CD8-positive, alpha-beta memory T cell (primary cell): ENCODE data around the gene STOM. TPM values are rescaled to one million over a fixed set of nuclear protein-coding genes. Genes with fewer than 3 reads are reported as not detected.

Experiments
- CTCF ChIA-PET: fragments of 350-600 bp; sonication (Branson Sonifier 250); formaldehyde crosslinking; loops from one replicate; lab custom pipeline; 2021; ENCODE audit warnings: antibody characterized with exemption; lab: Charles Lee
- POLR2A ChIA-PET: fragments of 350-600 bp; sonication (Branson Sonifier 250); formaldehyde crosslinking; loops from one replicate; lab custom pipeline; 2021; ENCODE audit warnings: antibody characterized with exemption; lab: Charles Lee
- DNase-seq, 5 donors: peaks; one replicate each; pipeline versions ENCODE4 v3.0.0 to v3.0.0-alpha.2; 2020 to 2022; ENCODE audit warnings: mixed read lengths in 1 of 5
- H3K27ac ChIP-seq: one replicate; pipeline ENCODE4 v1.7.0; 2013; ENCODE audit warnings: low read depth, mild to moderate bottlenecking, low read length, moderate library complexity
- H3K27me3 ChIP-seq: 2 replicates; pipeline ENCODE4 v1.7.0; 2013; ENCODE audit warnings: low read length, mild to moderate bottlenecking; ENCODE audit not compliant: insufficient read depth, poor library complexity, severe bottlenecking
- H3K36me3 ChIP-seq: 2 replicates; pipeline ENCODE4 v1.7.0; 2013; ENCODE audit warnings: mild to moderate bottlenecking, low read length, moderate library complexity; ENCODE audit not compliant: insufficient read depth
- H3K4me1 ChIP-seq: 2 replicates; pipeline ENCODE4 v1.7.0; 2013; ENCODE audit warnings: mild to moderate bottlenecking, low read length, moderate library complexity; ENCODE audit not compliant: insufficient read depth
- H3K4me3 ChIP-seq: 2 replicates; pipeline ENCODE4 v1.7.0; 2013; ENCODE audit warnings: mild to moderate bottlenecking, low read length
- H3K9me3 ChIP-seq: 2 replicates; pipeline ENCODE4 v1.7.0; 2013; ENCODE audit warnings: mild to moderate bottlenecking, low read length
- H3K27ac Mint-ChIP-seq, 8 donors: one replicate each; pipeline ENCODE4 v1.8.0; 2020 to 2021; ENCODE audit warnings: mixed read lengths in 8 of 8, mild to moderate bottlenecking in 6 of 8, inconsistent platforms in 3 of 8, moderate library complexity in 3 of 8
- H3K27me3 Mint-ChIP-seq, 2 donors: one replicate each; pipeline ENCODE4 v1.8.0; 2020 to 2021; ENCODE audit warnings: mixed read lengths in 2 of 2, mild to moderate bottlenecking in 1 of 2, moderate library complexity in 1 of 2
- H3K36me3 Mint-ChIP-seq, 3 donors: one replicate each; pipeline ENCODE4 v1.8.0; 2020 to 2021; ENCODE audit warnings: mixed read lengths in 3 of 3, inconsistent platforms in 1 of 3, mild to moderate bottlenecking in 1 of 3
- H3K4me1 Mint-ChIP-seq, 3 donors: one replicate each; pipeline ENCODE4 v1.8.0; 2020 to 2021; ENCODE audit warnings: mixed read lengths in 3 of 3, inconsistent platforms in 1 of 3, mild to moderate bottlenecking in 1 of 3
- H3K4me3 Mint-ChIP-seq, 7 donors: one replicate each; pipeline ENCODE4 v1.8.0; 2020 to 2021; ENCODE audit warnings: mixed read lengths in 7 of 7, mild to moderate bottlenecking in 6 of 7, moderate library complexity in 4 of 7, inconsistent platforms in 2 of 7
- H3K9me3 Mint-ChIP-seq, 5 donors: one replicate each; pipeline ENCODE4 v1.8.0; 2020 to 2022; ENCODE audit warnings: mixed read lengths in 5 of 5, mild to moderate bottlenecking in 3 of 5, moderate library complexity in 2 of 5, inconsistent platforms in 1 of 5
- polyA plus RNA-seq: library from polyadenylated mRNA; unstranded; fragments of 300-500 nt; fragmentation: Illumina TruSeq; gene quantifications from one replicate; pipeline ENCODE4 v1.2.3, GENCODE V29; 2021
- total RNA-seq, 2 experiments: library from RNA; stranded (reverse); gene quantifications; one replicate each; pipeline ENCODE4 v1.2.3, GENCODE V29; 2021

The STOM gene
- total RNA-seq (10 to 100 TPM; 63.0 to 67.3 TPM), polyA plus RNA-seq (315 TPM)

- Mint-ChIP-seq H3K9me3 (no peaks in the 10 kb centered on the region), H3K27me3 (peaks cover 0 to 2% of the 10 kb centered on the region in 2 donors), H3K36me3 (peaks cover 0 to 37% (median 0%) of the 10 kb centered on the region in 3 donors), H3K27ac (peak within 1 kb of the TSS; percentile 93 to 98 (median 96)), H3K4me1 (peaks cover 64 to 75% (median 74%) of the 10 kb centered on the region in 3 donors), H3K4me3 (peak within 1 kb of the TSS; percentile 92 to 99 (median 95))
- Histone ChIP-seq H3K27me3 (no peaks in the 10 kb centered on the region), H3K9me3 (no peaks in the 10 kb centered on the region), H3K36me3 (no peaks in the 10 kb centered on the region), H3K4me1 (peaks cover 37% of the 10 kb centered on the region), H3K27ac (peak within 1 kb of the TSS; percentile 83), H3K4me3 (peak within 1 kb of the TSS; percentile 86)
- POLR2A ChIA-PET: interaction anchor here (0.6 to 1.6 kb wide), 4 partner anchors 12 to 39 kb away, joined by 3 to 16 read pairs (median 11); no protein-coding TSS in a partner anchor
- peak in 4 of 5 donors; percentile 58 to 88 (median 70) for DNase-seq
- CTCF ChIA-PET: interaction anchor here (0.9 to 3.8 kb wide), 3 partner anchors 12 to 49 kb away, joined by 3 to 30 read pairs (median 11); no protein-coding TSS in a partner anchor
Observed at GRCh38 chr9:121369595-121370265, at the start of gene STOM. STOM (minus strand) TSS chr9:121370250; CDS start chr9:121370187, 63 bp downstream.

- Mint-ChIP-seq H3K27ac (no peak overlapping the region), H3K4me1 (no peaks in the 10 kb centered on the region), H3K4me3 (no peak overlapping the region), H3K27me3 (peaks cover 0 to 4% of the 10 kb centered on the region in 2 donors), H3K36me3 (peaks cover 0 to under 1% (median 0%) of the 10 kb centered on the region in 3 donors), H3K9me3 (peaks cover 0 to 5% (median 0%) of the 10 kb centered on the region in 5 donors)
- Histone ChIP-seq H3K27ac (no peak overlapping the region), H3K9me3 (no peaks in the 10 kb centered on the region), H3K36me3 (no peaks in the 10 kb centered on the region), H3K4me1 (no peaks in the 10 kb centered on the region), H3K27me3 (no peaks in the 10 kb centered on the region), H3K4me3 (no peak overlapping the region)
- no peak for DNase-seq
- ChIA-PET POLR2A (no interaction called here), CTCF (no interaction called here)
Observed at GRCh38 chr9:121411993-121412392, 41.9 kb upstream of the STOM start.

- Mint-ChIP-seq H3K27me3 (peaks cover 5 to 9% of the 10 kb centered on the region in 2 donors), H3K36me3 (peaks cover 0 to 3% (median 0%) of the 10 kb centered on the region in 3 donors), H3K4me1 (no peaks in the 10 kb centered on the region), H3K9me3 (peaks cover 0 to 10% (median 4%) of the 10 kb centered on the region in 5 donors), H3K27ac (no peak overlapping the region), H3K4me3 (no peak overlapping the region)
- H3K4me1 ChIP-seq: no peaks in the 10 kb centered on the region
- H3K36me3 ChIP-seq: no peaks in the 10 kb centered on the region
- H3K27me3 ChIP-seq: no peaks in the 10 kb centered on the region
- no peak overlapping the region for H3K27ac ChIP-seq
- POLR2A ChIA-PET: no interaction called here
- H3K4me3 ChIP-seq: no peak overlapping the region
- CTCF ChIA-PET: interaction anchor here (1.1 kb wide), 1 partner anchor 86 kb away, joined by 3 read pairs; no protein-coding TSS in a partner anchor
- DNase-seq: no peak
- no peaks in the 10 kb centered on the region for H3K9me3 ChIP-seq
Observed at GRCh38 chr9:121405899-121406298, 35.8 kb upstream of the STOM start.

GRCh38 chr9:121404906-121405305 is 34.9 kb upstream of the STOM start:
- Histone ChIP-seq H3K9me3 (no peaks in the 10 kb centered on the region), H3K27me3 (no peaks in the 10 kb centered on the region), H3K4me3 (no peak overlapping the region), H3K27ac (no peak overlapping the region), H3K36me3 (no peaks in the 10 kb centered on the region), H3K4me1 (no peaks in the 10 kb centered on the region)
- Mint-ChIP-seq H3K36me3 (peaks cover 0 to 3% (median 0%) of the 10 kb centered on the region in 3 donors), H3K4me3 (no peak overlapping the region), H3K4me1 (peaks cover 0 to 3% (median 0%) of the 10 kb centered on the region in 3 donors), H3K27me3 (peaks cover 5 to 9% of the 10 kb centered on the region in 2 donors), H3K27ac (no peak overlapping the region), H3K9me3 (peaks cover 0 to 10% (median 4%) of the 10 kb centered on the region in 5 donors)
- POLR2A ChIA-PET: no interaction called here
- no peak for DNase-seq
- CTCF ChIA-PET: interaction anchor here (15.1 kb wide), 1 partner anchor 85 kb away, joined by 212 read pairs; no protein-coding TSS in a partner anchor

GRCh38 chr9:121399883-121400607 is 30.0 kb upstream of the STOM start:
- Mint-ChIP-seq H3K27me3 (peaks cover 5 to 6% of the 10 kb centered on the region in 2 donors), H3K4me1 (peaks cover 0 to 3% (median 0%) of the 10 kb centered on the region in 3 donors), H3K4me3 (no peak overlapping the region), H3K27ac (no peak overlapping the region), H3K9me3 (no peaks in the 10 kb centered on the region), H3K36me3 (peaks cover 0 to 8% (median 0%) of the 10 kb centered on the region in 3 donors)
- Histone ChIP-seq H3K27ac (no peak overlapping the region), H3K4me1 (no peaks in the 10 kb centered on the region), H3K27me3 (no peaks in the 10 kb centered on the region), H3K4me3 (no peak overlapping the region), H3K9me3 (no peaks in the 10 kb centered on the region), H3K36me3 (no peaks in the 10 kb centered on the region)
- DNase-seq: peak in 2 of 5 donors; percentile 49 to 51
- POLR2A ChIA-PET: no interaction called here
- CTCF ChIA-PET: interaction anchor here (0.7 to 15.1 kb wide), 14 partner anchors 9 to 187 kb away, joined by 3 to 212 read pairs (median 4); no protein-coding TSS in a partner anchor

- DNase-seq: no peak
- peaks cover 5 to 6% of the 10 kb centered on the region in 2 donors for H3K27me3 Mint-ChIP-seq
- no peak overlapping the region for H3K4me3 ChIP-seq
- H3K9me3 Mint-ChIP-seq: no peaks in the 10 kb centered on the region
- no peaks in the 10 kb centered on the region for H3K4me1 ChIP-seq
- H3K4me3 Mint-ChIP-seq: no peak overlapping the region
- H3K4me1 Mint-ChIP-seq: peaks cover 0 to 3% (median 0%) of the 10 kb centered on the region in 3 donors
- H3K36me3 Mint-ChIP-seq: peaks cover 0 to 8% (median 0%) of the 10 kb centered on the region in 3 donors
- no peaks in the 10 kb centered on the region for H3K27me3 ChIP-seq
- H3K36me3 ChIP-seq: no peaks in the 10 kb centered on the region
- ChIA-PET CTCF (interaction anchor here (0.8 to 15.1 kb wide), 11 partner anchors 8 to 186 kb away, joined by 3 to 212 read pairs (median 6); no protein-coding TSS in a partner anchor), POLR2A (no interaction called here)
- H3K27ac Mint-ChIP-seq: peak overlapping the region in 1 of 8 donors; percentile 44
- H3K9me3 ChIP-seq: no peaks in the 10 kb centered on the region
- no peak overlapping the region for H3K27ac ChIP-seq
Observed at GRCh38 chr9:121399126-121399882, 29.3 kb upstream of the STOM start.

GRCh38 chr9:121398374-121398773 is 28.3 kb upstream of the STOM start:
- ChIA-PET POLR2A (no interaction called here), CTCF (interaction anchor here (1.2 to 15.1 kb wide), 3 partner anchors 20 to 185 kb away, joined by 6 to 212 read pairs (median 8); no protein-coding TSS in a partner anchor)
- peaks cover 4 to 8% (median 6%) of the 10 kb centered on the region in 3 donors for H3K4me1 Mint-ChIP-seq
- no peak for DNase-seq
- no peak overlapping the region for H3K27ac ChIP-seq
- H3K27me3 ChIP-seq: no peaks in the 10 kb centered on the region
- no peaks in the 10 kb centered on the region for H3K36me3 ChIP-seq
- no peak overlapping the region for H3K27ac Mint-ChIP-seq
- peaks cover 5% of the 10 kb centered on the region for H3K4me1 ChIP-seq
- peaks cover 5 to 6% of the 10 kb centered on the region in 2 donors for H3K27me3 Mint-ChIP-seq
- H3K36me3 Mint-ChIP-seq: peaks cover 0 to 8% (median 0%) of the 10 kb centered on the region in 3 donors
- H3K4me3 Mint-ChIP-seq: no peak overlapping the region
- no peaks in the 10 kb centered on the region for H3K9me3 ChIP-seq
- no peaks in the 10 kb centered on the region for H3K9me3 Mint-ChIP-seq
- H3K4me3 ChIP-seq: no peak overlapping the region
